ENCODE measurements around the gene RASGRF1. TPM values are rescaled to one million over a fixed set of nuclear protein-coding genes. Genes with fewer than 3 reads are reported as not detected.

The RASGRF1 gene
- polyA plus RNA-seq, 1 donor, result 0.61 TPM

GRCh38 chr15:78923480-78924360 is 166.9 kb downstream of the RASGRF1 start:
- no CpG with 5 or more reads among the region's 18 CpGs for WGBS (ENCODE audit: insufficient coverage, low lambda C conversion rate)
- no peak for DNase-seq
- no peak overlapping the region for H3K4me3 ChIP-seq (ENCODE audit: low read length)
- no peaks in the 10 kb centered on the region for H3K27me3 ChIP-seq (ENCODE audit: control insufficient read depth, insufficient read depth, low read length)
- peaks cover 81% of the 10 kb centered on the region for H3K36me3 ChIP-seq (ENCODE audit: control insufficient read depth, insufficient read depth, low read length)
- H3K27ac ChIP-seq (ENCODE audit: low read length), result no peak overlapping the region
- H3K4me1 ChIP-seq (ENCODE audit: control insufficient read depth, insufficient read depth, low read length), result no peaks in the 10 kb centered on the region
- H3K9me3 ChIP-seq (ENCODE audit: control insufficient read depth, low read depth, low read length), result no peaks in the 10 kb centered on the region

GRCh38 chr15:78923015-78923414 is 167.6 kb downstream of the RASGRF1 start:
- 100% methylated on average over 1 of the region's 7 CpGs for WGBS (ENCODE audit: insufficient coverage, low lambda C conversion rate)
- no peaks in the 10 kb centered on the region for H3K4me1 ChIP-seq (ENCODE audit: control insufficient read depth, insufficient read depth, low read length)
- no peak overlapping the region for H3K4me3 ChIP-seq (ENCODE audit: low read length)
- H3K9me3 ChIP-seq (ENCODE audit: control insufficient read depth, low read depth, low read length), result no peaks in the 10 kb centered on the region
- no peak for DNase-seq
- H3K36me3 ChIP-seq (ENCODE audit: control insufficient read depth, insufficient read depth, low read length), result peaks cover 80% of the 10 kb centered on the region
- no peak overlapping the region for H3K27ac ChIP-seq (ENCODE audit: low read length)
- no peaks in the 10 kb centered on the region for H3K27me3 ChIP-seq (ENCODE audit: control insufficient read depth, insufficient read depth, low read length)

GRCh38 chr15:78922527-78922926 is 168.1 kb downstream of the RASGRF1 start:
- WGBS (ENCODE audit: insufficient coverage, low lambda C conversion rate), result no CpG with 5 or more reads among the region's 7 CpGs
- H3K27me3 ChIP-seq (ENCODE audit: control insufficient read depth, insufficient read depth, low read length), result no peaks in the 10 kb centered on the region
- H3K4me3 ChIP-seq (ENCODE audit: low read length), result no peak overlapping the region
- H3K9me3 ChIP-seq (ENCODE audit: control insufficient read depth, low read depth, low read length), result no peaks in the 10 kb centered on the region
- peaks cover 78% of the 10 kb centered on the region for H3K36me3 ChIP-seq (ENCODE audit: control insufficient read depth, insufficient read depth, low read length)
- no peak for DNase-seq
- no peaks in the 10 kb centered on the region for H3K4me1 ChIP-seq (ENCODE audit: control insufficient read depth, insufficient read depth, low read length)
- H3K27ac ChIP-seq (ENCODE audit: low read length), result no peak overlapping the region

- no peaks in the 10 kb centered on the region for H3K4me1 ChIP-seq (ENCODE audit: control insufficient read depth, insufficient read depth, low read length)
- peaks cover 72% of the 10 kb centered on the region for H3K36me3 ChIP-seq (ENCODE audit: control insufficient read depth, insufficient read depth, low read length)
- H3K9me3 ChIP-seq (ENCODE audit: control insufficient read depth, low read depth, low read length), result no peaks in the 10 kb centered on the region
- no CpG with 5 or more reads among the region's 14 CpGs for WGBS (ENCODE audit: insufficient coverage, low lambda C conversion rate)
- no peak overlapping the region for H3K27ac ChIP-seq (ENCODE audit: low read length)
- DNase-seq, result no peak
- no peaks in the 10 kb centered on the region for H3K27me3 ChIP-seq (ENCODE audit: control insufficient read depth, insufficient read depth, low read length)
- H3K4me3 ChIP-seq (ENCODE audit: low read length), result no peak overlapping the region
Measured at GRCh38 chr15:78921940-78922339, 168.6 kb downstream of the RASGRF1 start.

- no peaks in the 10 kb centered on the region for H3K4me1 ChIP-seq (ENCODE audit: control insufficient read depth, insufficient read depth, low read length)
- H3K27ac ChIP-seq (ENCODE audit: low read length), result no peak overlapping the region
- peaks cover 68% of the 10 kb centered on the region for H3K36me3 ChIP-seq (ENCODE audit: control insufficient read depth, insufficient read depth, low read length)
- no peaks in the 10 kb centered on the region for H3K27me3 ChIP-seq (ENCODE audit: control insufficient read depth, insufficient read depth, low read length)
- no peaks in the 10 kb centered on the region for H3K9me3 ChIP-seq (ENCODE audit: control insufficient read depth, low read depth, low read length)
- WGBS (ENCODE audit: insufficient coverage, low lambda C conversion rate), result no CpG with 5 or more reads among the region's 6 CpGs
- H3K4me3 ChIP-seq (ENCODE audit: low read length), result no peak overlapping the region
- DNase-seq, result no peak
Measured at GRCh38 chr15:78921517-78921916, 169.1 kb downstream of the RASGRF1 start.

- Histone ChIP-seq H3K27me3 (ENCODE audit: control insufficient read depth, insufficient read depth, low read length) (no peaks in the 10 kb centered on the region), H3K9me3 (ENCODE audit: control insufficient read depth, low read depth, low read length) (no peaks in the 10 kb centered on the region), H3K4me1 (ENCODE audit: control insufficient read depth, insufficient read depth, low read length) (no peaks in the 10 kb centered on the region), H3K27ac (ENCODE audit: low read length) (no peak overlapping the region), H3K36me3 (ENCODE audit: control insufficient read depth, insufficient read depth, low read length) (peaks cover 59% of the 10 kb centered on the region), H3K4me3 (ENCODE audit: low read length) (no peak overlapping the region)
- WGBS (ENCODE audit: insufficient coverage, low lambda C conversion rate), result no CpG with 5 or more reads among the region's 4 CpGs
- no peak for DNase-seq
Measured at GRCh38 chr15:78917888-78918287, 172.7 kb downstream of the RASGRF1 start.

GRCh38 chr15:78916088-78916487 is 174.5 kb downstream of the RASGRF1 start:
- H3K27ac ChIP-seq (ENCODE audit: low read length), result no peak overlapping the region
- no peak for DNase-seq
- no peaks in the 10 kb centered on the region for H3K4me1 ChIP-seq (ENCODE audit: control insufficient read depth, insufficient read depth, low read length)
- no peak overlapping the region for H3K4me3 ChIP-seq (ENCODE audit: low read length)
- H3K36me3 ChIP-seq (ENCODE audit: control insufficient read depth, insufficient read depth, low read length), result peaks cover 52% of the 10 kb centered on the region
- WGBS (ENCODE audit: insufficient coverage, low lambda C conversion rate), result 92% methylated on average over 2 of the region's 4 CpGs
- no peaks in the 10 kb centered on the region for H3K9me3 ChIP-seq (ENCODE audit: control insufficient read depth, low read depth, low read length)
- H3K27me3 ChIP-seq (ENCODE audit: control insufficient read depth, insufficient read depth, low read length), result no peaks in the 10 kb centered on the region

GRCh38 chr15:78915341-78916087 is 175.1 kb downstream of the RASGRF1 start:
- Histone ChIP-seq H3K36me3 (ENCODE audit: control insufficient read depth, insufficient read depth, low read length) (peaks cover 57% of the 10 kb centered on the region), H3K27me3 (ENCODE audit: control insufficient read depth, insufficient read depth, low read length) (no peaks in the 10 kb centered on the region), H3K9me3 (ENCODE audit: control insufficient read depth, low read depth, low read length) (no peaks in the 10 kb centered on the region), H3K4me3 (ENCODE audit: low read length) (no peak overlapping the region), H3K27ac (ENCODE audit: low read length) (no peak overlapping the region), H3K4me1 (ENCODE audit: control insufficient read depth, insufficient read depth, low read length) (no peaks in the 10 kb centered on the region)
- no peak for DNase-seq
- 100% methylated on average over 1 of the region's 12 CpGs for WGBS (ENCODE audit: insufficient coverage, low lambda C conversion rate)

GRCh38 chr15:78914027-78914764 is 176.4 kb downstream of the RASGRF1 start:
- DNase-seq, result no peak
- Histone ChIP-seq H3K36me3 (ENCODE audit: control insufficient read depth, insufficient read depth, low read length) (peaks cover 62% of the 10 kb centered on the region), H3K27me3 (ENCODE audit: control insufficient read depth, insufficient read depth, low read length) (no peaks in the 10 kb centered on the region), H3K4me3 (ENCODE audit: low read length) (no peak overlapping the region), H3K27ac (ENCODE audit: low read length) (no peak overlapping the region), H3K4me1 (ENCODE audit: control insufficient read depth, insufficient read depth, low read length) (no peaks in the 10 kb centered on the region), H3K9me3 (ENCODE audit: control insufficient read depth, low read depth, low read length) (no peaks in the 10 kb centered on the region)
- WGBS (ENCODE audit: insufficient coverage, low lambda C conversion rate), result 33% methylated on average over 2 of the region's 13 CpGs

GRCh38 chr15:78913012-78913411 is 177.6 kb downstream of the RASGRF1 start:
- no CpG with 5 or more reads among the region's 3 CpGs for WGBS (ENCODE audit: insufficient coverage, low lambda C conversion rate)
- Histone ChIP-seq H3K27me3 (ENCODE audit: control insufficient read depth, insufficient read depth, low read length) (no peaks in the 10 kb centered on the region), H3K4me1 (ENCODE audit: control insufficient read depth, insufficient read depth, low read length) (no peaks in the 10 kb centered on the region), H3K9me3 (ENCODE audit: control insufficient read depth, low read depth, low read length) (no peaks in the 10 kb centered on the region), H3K4me3 (ENCODE audit: low read length) (no peak overlapping the region), H3K27ac (ENCODE audit: low read length) (no peak overlapping the region), H3K36me3 (ENCODE audit: control insufficient read depth, insufficient read depth, low read length) (peaks cover 63% of the 10 kb centered on the region)
- peak in 1 of 2 donors; percentile 35 for DNase-seq

Data from large intestine (tissue), 3 donors.